Endothelial cell of umbilical vein (primary cell): ENCODE data around the gene GTF2F1. TPM values are rescaled to one million over a fixed set of nuclear protein-coding genes. Genes with fewer than 3 reads are reported as not detected.

Experiments used
- microRNA-seq: library from miRNA; unstranded; fragments of <30 nt; microRNA quantifications from one replicate; pipeline ENCODE4 v1.2.0, GENCODE V29; 2021; ENCODE audit warnings: borderline number of aligned reads, borderline replicate concordance
- polyA plus RNA-seq, 4 experiments: library from polyadenylated mRNA; depleted of rRNA in 3 of 4; stranded (reverse) in 3 of 4; unstranded in 1 of 4; fragments of >200 nt; gene quantifications; 2 replicates each; pipeline versions ENCODE4 v1.2.1 to v1.2.3, GENCODE V29; 2011 to 2012; ENCODE audit warnings: missing spikeins in 1 of 4
- small RNA-seq: library from RNA; depleted of rRNA; stranded (forward); fragments of <200 nt; gene quantifications from one replicate; pipeline ENCODE3, GENCODE V24; 2012; ENCODE audit warnings: low replicate concordance, low read depth; ENCODE audit not compliant: insufficient read depth, insufficient read length
- total RNA-seq: library from RNA; stranded (reverse); gene quantifications from 2 replicates; pipeline ENCODE4 v1.2.3, GENCODE V29; 2021

GTF2F1 gene
- total and polyA plus RNA-seq, 2 donors (not counting 3 experiments of a cell fraction or from before 2014, with no cell fraction given), result 44.8 to 56.4 TPM

Small RNAs within 50 kb of the gene (microRNA-seq; reads per million reads assigned to microRNA genes)
- gene MIR3940 (16.9 reads per million, percentile 33 among the genes with 10 or more reads in this experiment), gene MIR6790 (not detected), gene MIR6885 (not detected)

Small RNAs within 50 kb of the gene (small RNA-seq; reads per million reads assigned to genes)
- gene MIR6790, result not detected
- not detected for gene MIR6885

Other genes starting within 250 kb of the GTF2F1 start
- 79.2 and 84.8 TPM in 2 replicates for gene MLLT1, start 113.2 kb downstream of the GTF2F1 start, total RNA-seq
- 43.9 and 52.9 TPM in 2 replicates for gene MLLT1, start 113.2 kb downstream of the GTF2F1 start, polyA plus RNA-seq
- gene ACER1, start 59.6 kb downstream of the GTF2F1 start, total RNA-seq, result not detected in 2 replicates
- gene ACER1, start 59.6 kb downstream of the GTF2F1 start, polyA plus RNA-seq, result 0.04 TPM in 1 of 2 replicates, not detected in the other
- 120 and 137 TPM in 2 replicates for gene CLPP, start 31.6 kb downstream of the GTF2F1 start, total RNA-seq
- 314 and 533 TPM in 2 replicates for gene CLPP, start 31.6 kb downstream of the GTF2F1 start, polyA plus RNA-seq
- gene ALKBH7, start 20.4 kb downstream of the GTF2F1 start, total RNA-seq, result 48.8 and 50.4 TPM in 2 replicates
- 59.4 and 83.2 TPM in 2 replicates for gene ALKBH7, start 20.4 kb downstream of the GTF2F1 start, polyA plus RNA-seq
- gene PSPN, start 17.2 kb downstream of the GTF2F1 start, total RNA-seq, result 1.0 and 1.2 TPM in 2 replicates
- 0.73 and 0.84 TPM in 2 replicates for gene PSPN, start 17.2 kb downstream of the GTF2F1 start, polyA plus RNA-seq
- gene KHSRP, start 31.6 kb upstream of the GTF2F1 start, total RNA-seq, result 367 and 372 TPM in 2 replicates
- gene KHSRP, start 31.6 kb upstream of the GTF2F1 start, polyA plus RNA-seq, result 98.0 and 98.3 TPM in 2 replicates
- 0.39 TPM in 1 of 2 replicates, not detected in the other for gene SLC25A41, start 40.6 kb upstream of the GTF2F1 start, total RNA-seq
- gene SLC25A41, start 40.6 kb upstream of the GTF2F1 start, polyA plus RNA-seq, result 0.06 and 0.21 TPM in 2 replicates
- 33.5 and 37.6 TPM in 2 replicates for gene SLC25A23, start 66.6 kb upstream of the GTF2F1 start, total RNA-seq
- gene SLC25A23, start 66.6 kb upstream of the GTF2F1 start, polyA plus RNA-seq, result 10.2 and 12.8 TPM in 2 replicates
- not detected in 2 replicates for gene CRB3, start 71.1 kb upstream of the GTF2F1 start, total RNA-seq
- not detected in 2 replicates for gene CRB3, start 71.1 kb upstream of the GTF2F1 start, polyA plus RNA-seq
- not detected in 2 replicates for gene DENND1C, start 88.6 kb upstream of the GTF2F1 start, total RNA-seq
- gene DENND1C, start 88.6 kb upstream of the GTF2F1 start, polyA plus RNA-seq, result not detected in 2 replicates
- gene TUBB4A, start 109.1 kb upstream of the GTF2F1 start, total RNA-seq, result not detected in 2 replicates
- not detected in 2 replicates for gene TUBB4A, start 109.1 kb upstream of the GTF2F1 start, polyA plus RNA-seq
- 0.53 and 0.72 TPM in 2 replicates for gene TNFSF9, start 137.9 kb upstream of the GTF2F1 start, total RNA-seq
- gene TNFSF9, start 137.9 kb upstream of the GTF2F1 start, polyA plus RNA-seq, result 0.52 and 0.88 TPM in 2 replicates
- gene CD70, start 198.0 kb upstream of the GTF2F1 start, total RNA-seq, result not detected in 2 replicates
- gene CD70, start 198.0 kb upstream of the GTF2F1 start, polyA plus RNA-seq, result 0.10 TPM in 1 of 2 replicates, not detected in the other